Left lobe of liver (tissue), 2 donors: ENCODE data around the gene TNS1. TPM values are rescaled to one million over a fixed set of nuclear protein-coding genes. Genes with fewer than 3 reads are reported as not detected.

ENCODE experiments used
- ATAC-seq: fragments of 200-7000 bp; cut with Tn5 transposase; one replicate; pipeline ENCODE4 v1.9.1; 2020; ENCODE audit warnings: mild to moderate bottlenecking, moderate library complexity
- DNase-seq: peaks from one replicate; pipeline ENCODE4 v3.0.0-alpha.2; 2020; ENCODE audit warnings: low spot score
- total RNA-seq: library from RNA; stranded (reverse); gene quantifications from one replicate; pipeline ENCODE4 v1.2.1, GENCODE V29; 2021
- donor health status: DM: no; HTN: no; CAD: no; lungs with moderate emphysema.
- donor health status: DM: no; HTN: yes; CAD: no.

TNS1 gene
- total RNA-seq, 1 donor from 2014 or later, result 102 TPM

GRCh38 chr2:217903142-217903858 is 99.5 kb downstream of the TNS1 start:
- ATAC-seq (no peak), DNase-seq (no peak)

- peak; percentile 97 for DNase-seq
- peak; percentile 67 for ATAC-seq
Observed at GRCh38 chr2:217902379-217903141, 100.2 kb downstream of the TNS1 start.

- no peak for DNase-seq
- no peak for ATAC-seq
Observed at GRCh38 chr2:217901835-217902378, 100.9 kb downstream of the TNS1 start.

- ATAC-seq (no peak), DNase-seq (no peak)
Observed at GRCh38 chr2:217901400-217901799, 101.4 kb downstream of the TNS1 start.

GRCh38 chr2:217900780-217901360 is 101.9 kb downstream of the TNS1 start:
- ATAC-seq (no peak), DNase-seq (no peak)

- DNase-seq (no peak), ATAC-seq (no peak)
Observed at GRCh38 chr2:217900010-217900779, 102.6 kb downstream of the TNS1 start.

GRCh38 chr2:217899231-217900009 is 103.4 kb downstream of the TNS1 start:
- ATAC-seq (peak; percentile 19), DNase-seq (no peak)

- DNase-seq (peak; percentile 90), ATAC-seq (peak; percentile 46)
Observed at GRCh38 chr2:217897816-217898806, 104.7 kb downstream of the TNS1 start.

GRCh38 chr2:217897091-217897715 is 105.6 kb downstream of the TNS1 start:
- ATAC-seq, result peak; percentile 53
- DNase-seq, result peak; percentile 85

GRCh38 chr2:217895070-217895635 is 107.6 kb downstream of the TNS1 start:
- no peak for DNase-seq
- ATAC-seq, result no peak

GRCh38 chr2:217893440-217893839 is 109.4 kb downstream of the TNS1 start:
- DNase-seq (peak; percentile 89), ATAC-seq (peak; percentile 66)

GRCh38 chr2:217892560-217892959 is 110.2 kb downstream of the TNS1 start:
- DNase-seq (no peak), ATAC-seq (no peak)

GRCh38 chr2:217890445-217890844 is 112.3 kb downstream of the TNS1 start:
- DNase-seq (no peak), ATAC-seq (peak; percentile 21)

GRCh38 chr2:217889656-217890055 is 113.1 kb downstream of the TNS1 start:
- no peak for DNase-seq
- no peak for ATAC-seq

- DNase-seq, result peak; percentile 67
- peak; percentile 39 for ATAC-seq
Observed at GRCh38 chr2:217887841-217888701, 114.7 kb downstream of the TNS1 start.

GRCh38 chr2:217886720-217887309 is 116.0 kb downstream of the TNS1 start:
- ATAC-seq (peak; percentile 72), DNase-seq (peak; percentile 71)

- ATAC-seq, result no peak
- no peak for DNase-seq
Observed at GRCh38 chr2:217886091-217886490, 116.7 kb downstream of the TNS1 start.
